ENCODE results near the gene FMNL2. TPM values are rescaled to one million over a fixed set of nuclear protein-coding genes. Genes with fewer than 3 reads are reported as not detected.

The FMNL2 gene
- total and polyA plus RNA-seq, 2 of the 4 experiments (the other 2 are of a cell fraction), result 10.9 to 11.4 TPM

DNA sequence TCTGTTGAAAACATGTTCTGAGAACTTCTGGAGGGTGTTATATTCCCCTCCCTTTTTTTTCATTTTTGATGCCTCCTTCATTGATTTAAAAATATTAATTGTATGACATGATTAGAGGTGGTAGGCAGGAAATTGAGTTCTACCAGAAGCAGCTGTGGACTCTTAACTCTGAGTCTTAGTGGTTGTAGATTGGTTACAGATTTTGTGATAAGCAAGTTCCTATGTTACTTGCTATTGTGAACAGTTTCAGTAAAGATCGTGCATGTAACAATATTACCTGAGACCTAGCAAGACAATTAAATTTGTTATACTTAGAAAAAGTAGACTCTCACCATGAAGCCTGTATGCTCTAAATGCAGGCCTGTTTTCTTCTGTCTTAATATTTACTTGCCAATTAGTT lies 294.2 kb downstream of the FMNL2 start:
- intact Hi-C loops (cut with micrococcal nuclease), result loop anchor here (10.0 kb wide), 1 partner anchor 74 kb away; no protein-coding TSS in a partner anchor
- BruUV-seq (replicated peaks), result no TSS peak
- H3K27ac ChIP-seq (ENCODE audit: insufficient read depth, low read length), result no peak overlapping the region

More for the DNA sequence above, 294.2 kb downstream of the FMNL2 start:
- no peak overlapping the region for H4K8ac ChIP-seq (ENCODE audit: low read depth in 2 of 2, low read length in 2 of 2)
- H3K4me3 ChIP-seq (ENCODE audit: insufficient read depth, low read depth, low read length), result no peak overlapping the region
- no peak overlapping the region for H2BK5ac ChIP-seq (ENCODE audit: low read depth, low read length, poor library complexity, severe bottlenecking)
- no peak overlapping the region for H2AK5ac ChIP-seq (ENCODE audit: low read depth, low read length)
- no peak overlapping the region for H2AFZ ChIP-seq (replicated peaks; ENCODE audit: low read length, poor library complexity)
- no peak overlapping the region for H2AK9ac ChIP-seq (replicated peaks; ENCODE audit: low read depth, low read length, poor library complexity)
- H3K4ac ChIP-seq (ENCODE audit: low read depth, low read length), result no peak overlapping the region
- no peaks in the 10 kb centered on the region for H3K9me3 ChIP-seq (ENCODE audit: control insufficient read depth, insufficient read depth, low read length)
- H2BK20ac ChIP-seq (ENCODE audit: low read depth, low read length), result no peak overlapping the region
- H2BK15ac ChIP-seq (ENCODE audit: low read depth, low read length), result no peak overlapping the region
- no peak overlapping the region for H4K91ac ChIP-seq (ENCODE audit: insufficient read depth, low read depth, low read length)
- no peak overlapping the region for H2BK120ac ChIP-seq (ENCODE audit: low read depth, low read length)
- no peaks in the 10 kb centered on the region for H4K20me1 ChIP-seq (ENCODE audit: insufficient read depth, low read length)
- no peaks in the 10 kb centered on the region for H3K27me3 ChIP-seq (ENCODE audit: control insufficient read depth, insufficient read depth, low read length)
- no peak overlapping the region for H3K56ac ChIP-seq (ENCODE audit: extremely low read depth, insufficient read depth, low read length)
- H3K9ac ChIP-seq (ENCODE audit: low read depth, low read length), result no peak overlapping the region
- in situ Hi-C loops (cut with MboI; ENCODE audit: low sequenced_read_pairs) (loop anchor here (5.0 to 10.0 kb wide), 2 partner anchors 294 to 437 kb away; partner anchors contain the start of gene FMNL2), dilution Hi-C loops (cut with HindIII; ENCODE audit: low sequenced_read_pairs, unreplicated experiment) (loop anchor here (25.0 kb wide), 1 partner anchor 442 kb away; the partner anchor contains the start of gene STAM2)
- POLR2A ChIA-PET (ENCODE audit: unreplicated experiment), result no interaction called here
- peaks cover 7% of the 10 kb centered on the region for H3K36me3 ChIP-seq (ENCODE audit: control insufficient read depth, insufficient read depth, low read length)
- no CpG with 5 or more reads among the region's 1 CpG for WGBS, 2 experiments (ENCODE audit: extremely low coverage in 2 of 2, insufficient read length in 1 of 2)
- H4K5ac ChIP-seq (ENCODE audit: low read depth, low read length), result no peak overlapping the region
- H3K4me1 ChIP-seq (ENCODE audit: control insufficient read depth, insufficient read depth, low read length), result no peaks in the 10 kb centered on the region
- CTCF ChIA-PET, result no interaction called here
- no peaks in the 10 kb centered on the region for H3K79me1 ChIP-seq (ENCODE audit: low read depth in 1 of 2, low read length in 2 of 2)
- ATAC-seq (ENCODE audit: low read depth), result no peak
- H3K23ac ChIP-seq (ENCODE audit: low read depth, low read length), result no peak overlapping the region
- DNase-seq, result no peak
- H3K9me1 ChIP-seq (ENCODE audit: insufficient read depth, low read length), result no peaks in the 10 kb centered on the region
- no peak overlapping the region for H3K14ac ChIP-seq (replicated peaks; ENCODE audit: low read depth, low read length)
- H3K4me2 ChIP-seq (ENCODE audit: low read depth, low read length), result no peak overlapping the region
- H3K18ac ChIP-seq (ENCODE audit: low read depth, low read length), result no peak overlapping the region
- TF ChIP-seq CHD1 (IDR thresholded peaks at IDR 0.05; ENCODE audit: low read depth, low read length), result no peak
- no peak for TF ChIP-seq ELK1 (IDR thresholded peaks at IDR 0.05; ENCODE audit: borderline replicate concordance, low read depth, low read length)
- TF ChIP-seq, protein P1, sequence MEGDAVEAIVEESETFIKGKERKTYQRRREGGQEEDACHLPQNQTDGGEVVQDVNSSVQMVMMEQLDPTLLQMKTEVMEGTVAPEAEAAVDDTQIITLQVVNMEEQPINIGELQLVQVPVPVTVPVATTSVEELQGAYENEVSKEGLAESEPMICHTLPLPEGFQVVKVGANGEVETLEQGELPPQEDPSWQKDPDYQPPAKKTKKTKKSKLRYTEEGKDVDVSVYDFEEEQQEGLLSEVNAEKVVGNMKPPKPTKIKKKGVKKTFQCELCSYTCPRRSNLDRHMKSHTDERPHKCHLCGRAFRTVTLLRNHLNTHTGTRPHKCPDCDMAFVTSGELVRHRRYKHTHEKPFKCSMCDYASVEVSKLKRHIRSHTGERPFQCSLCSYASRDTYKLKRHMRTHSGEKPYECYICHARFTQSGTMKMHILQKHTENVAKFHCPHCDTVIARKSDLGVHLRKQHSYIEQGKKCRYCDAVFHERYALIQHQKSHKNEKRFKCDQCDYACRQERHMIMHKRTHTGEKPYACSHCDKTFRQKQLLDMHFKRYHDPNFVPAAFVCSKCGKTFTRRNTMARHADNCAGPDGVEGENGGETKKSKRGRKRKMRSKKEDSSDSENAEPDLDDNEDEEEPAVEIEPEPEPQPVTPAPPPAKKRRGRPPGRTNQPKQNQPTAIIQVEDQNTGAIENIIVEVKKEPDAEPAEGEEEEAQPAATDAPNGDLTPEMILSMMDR (conservative IDR thresholded peaks at IDR 0.05; ENCODE audit: low read depth, low read length), result no peak
- TF ChIP-seq FOS (IDR thresholded peaks at IDR 0.05; ENCODE audit: low read depth, low read length), result no peak
- TF ChIP-seq NFE2L2 (IDR thresholded peaks at IDR 0.05; ENCODE audit: low read depth, low read length), result no peak
- TF ChIP-seq MXI1 (IDR thresholded peaks at IDR 0.05; ENCODE audit: borderline replicate concordance, low read depth, low read length), result no peak
- no peak for TF ChIP-seq SMC3 (IDR thresholded peaks at IDR 0.05; ENCODE audit: low read depth, low read length)
- TF ChIP-seq, protein P2, sequence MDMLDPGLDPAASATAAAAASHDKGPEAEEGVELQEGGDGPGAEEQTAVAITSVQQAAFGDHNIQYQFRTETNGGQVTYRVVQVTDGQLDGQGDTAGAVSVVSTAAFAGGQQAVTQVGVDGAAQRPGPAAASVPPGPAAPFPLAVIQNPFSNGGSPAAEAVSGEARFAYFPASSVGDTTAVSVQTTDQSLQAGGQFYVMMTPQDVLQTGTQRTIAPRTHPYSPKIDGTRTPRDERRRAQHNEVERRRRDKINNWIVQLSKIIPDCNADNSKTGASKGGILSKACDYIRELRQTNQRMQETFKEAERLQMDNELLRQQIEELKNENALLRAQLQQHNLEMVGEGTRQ (IDR thresholded peaks at IDR 0.05; ENCODE audit: low read depth, low read length), result no peak

Measured in IMR-90 (cell line).